AG04449 (cell line): ENCODE data around the gene CWC22.
"Not testable (repeated sequence)": the region's sequence is repeated elsewhere in the genome, so short reads cannot be mapped to it uniquely, and the experiment has no call there.

Experiments used
- CTCF ChIA-PET: fragments of 350-600 bp; formaldehyde crosslinking; extraction: SDS; loops from one replicate; lab custom pipeline; 2021; ENCODE audit warnings: antibody characterized with exemption; lab: Yijun Ruan, JAX
- POLR2A ChIA-PET: fragments of 400-600, 350-600 bp; formaldehyde crosslinking; extraction: SDS; loops from one replicate; lab custom pipeline; 2020; ENCODE audit warnings: antibody characterized with exemption, inconsistent platforms; lab: Yijun Ruan, JAX
- DNase-seq: peaks from one replicate; pipeline ENCODE4 v3.0.0-alpha.2; 2010; ENCODE audit warnings: low read depth, low spot score
- H3K4me3 ChIP-seq: 2 replicates; pipeline ENCODE4 v1.5.1; 2011; ENCODE audit warnings: low read depth, mild to moderate bottlenecking, control low read depth, low read length
- TF ChIP-seq, protein P1 (sequence below): IDR thresholded peaks from one replicate; pipeline ENCODE4 v1.5.1; 2011; ENCODE audit warnings: mild to moderate bottlenecking, moderate library complexity, low read length, control low read depth, inconsistent platforms; ENCODE audit not compliant: insufficient read depth; ENCODE audit errors: missing control alignments

CWC22 gene

GRCh38 chr2:180006231-180006630 lies 866 bp downstream of the CWC22 start:
- POLR2A ChIA-PET, result no interaction called here
- peak overlapping the region; percentile 95 for H3K4me3 ChIP-seq
- TF ChIP-seq, protein P1, sequence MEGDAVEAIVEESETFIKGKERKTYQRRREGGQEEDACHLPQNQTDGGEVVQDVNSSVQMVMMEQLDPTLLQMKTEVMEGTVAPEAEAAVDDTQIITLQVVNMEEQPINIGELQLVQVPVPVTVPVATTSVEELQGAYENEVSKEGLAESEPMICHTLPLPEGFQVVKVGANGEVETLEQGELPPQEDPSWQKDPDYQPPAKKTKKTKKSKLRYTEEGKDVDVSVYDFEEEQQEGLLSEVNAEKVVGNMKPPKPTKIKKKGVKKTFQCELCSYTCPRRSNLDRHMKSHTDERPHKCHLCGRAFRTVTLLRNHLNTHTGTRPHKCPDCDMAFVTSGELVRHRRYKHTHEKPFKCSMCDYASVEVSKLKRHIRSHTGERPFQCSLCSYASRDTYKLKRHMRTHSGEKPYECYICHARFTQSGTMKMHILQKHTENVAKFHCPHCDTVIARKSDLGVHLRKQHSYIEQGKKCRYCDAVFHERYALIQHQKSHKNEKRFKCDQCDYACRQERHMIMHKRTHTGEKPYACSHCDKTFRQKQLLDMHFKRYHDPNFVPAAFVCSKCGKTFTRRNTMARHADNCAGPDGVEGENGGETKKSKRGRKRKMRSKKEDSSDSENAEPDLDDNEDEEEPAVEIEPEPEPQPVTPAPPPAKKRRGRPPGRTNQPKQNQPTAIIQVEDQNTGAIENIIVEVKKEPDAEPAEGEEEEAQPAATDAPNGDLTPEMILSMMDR, result no peak
- DNase-seq, result no peak
- CTCF ChIA-PET, result interaction anchor here (0.6 kb wide), 1 partner anchor 9 kb away, joined by 3 read pairs; no protein-coding TSS in a partner anchor

DNA sequence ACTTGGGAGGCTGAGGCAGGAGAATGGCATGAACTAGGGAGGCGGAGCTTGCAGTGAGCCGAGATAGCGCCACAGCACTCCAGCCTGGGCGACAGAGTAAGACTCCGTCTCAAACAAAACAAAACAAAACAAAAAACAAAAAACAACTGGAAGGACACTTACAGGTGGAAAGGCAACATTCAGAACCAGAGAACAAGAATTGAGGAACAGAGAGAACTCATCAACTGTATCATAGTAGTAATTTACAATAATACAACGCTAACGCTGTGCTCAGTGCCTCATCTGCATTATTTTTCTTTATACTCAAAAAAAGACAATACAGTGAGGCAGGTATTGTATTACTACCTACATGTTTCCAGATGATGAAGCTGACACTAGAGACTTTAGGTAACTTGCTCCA lies 1.6 kb downstream of the CWC22 start:
- DNase-seq, POLR2A ChIA-PET, CTCF ChIA-PET, H3K4me3 ChIP-seq: not testable (repeated sequence)

DNA sequence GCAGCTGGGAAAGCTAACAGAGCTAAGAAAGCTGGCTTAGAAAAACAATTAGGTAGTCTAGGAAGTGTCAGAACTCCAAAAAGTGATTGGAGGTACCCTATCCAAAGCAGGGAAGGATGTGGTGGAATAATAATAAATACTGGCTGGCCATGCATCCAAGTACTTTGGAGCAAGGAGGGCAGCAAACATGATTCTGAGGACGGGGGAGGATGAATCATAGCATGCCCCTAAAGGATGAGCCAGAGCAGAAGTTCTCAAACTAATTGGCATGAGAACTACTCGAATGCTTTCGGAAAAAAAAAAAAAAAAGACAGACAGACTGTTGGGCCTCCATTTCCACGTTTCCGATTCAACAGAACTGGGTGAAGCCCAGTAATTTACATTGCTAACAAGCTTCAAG lies 2.4 kb downstream of the CWC22 start:
- H3K4me3 ChIP-seq, result no peak overlapping the region
- CTCF ChIA-PET, result no interaction called here
- POLR2A ChIA-PET, result interaction anchor here (0.7 kb wide), 1 partner anchor 46 kb away, joined by 3 read pairs; no protein-coding TSS in a partner anchor
- TF ChIP-seq, protein P1, result no peak
- no peak for DNase-seq

- TF ChIP-seq, protein P1, result no peak
- ChIA-PET CTCF (interaction anchor here (1.2 to 2.8 kb wide), 3 partner anchors 28 to 85 kb away, joined by 3 to 7 read pairs (median 4); no protein-coding TSS in a partner anchor), POLR2A (no interaction called here)
- H3K4me3 ChIP-seq, result no peak overlapping the region
- DNase-seq, result no peak
Observed at GRCh38 chr2:180003559-180003958, 3.5 kb downstream of the CWC22 start.

- ChIA-PET POLR2A (no interaction called here), CTCF (interaction anchor here (1.2 to 2.8 kb wide), 4 partner anchors 12 to 84 kb away, joined by 3 to 7 read pairs (median 5); no protein-coding TSS in a partner anchor)
- H3K4me3 ChIP-seq, result no peak overlapping the region
- no peak for DNase-seq
- TF ChIP-seq, protein P1, result no peak
Observed at GRCh38 chr2:180003073-180003472, 4.0 kb downstream of the CWC22 start.

- TF ChIP-seq, protein P1, result no peak
- no peak overlapping the region for H3K4me3 ChIP-seq
- ChIA-PET CTCF (interaction anchor here (0.8 to 2.8 kb wide), 8 partner anchors 9 to 83 kb away, joined by 3 to 8 read pairs (median 4); no protein-coding TSS in a partner anchor), POLR2A (no interaction called here)
- no peak for DNase-seq
Observed at GRCh38 chr2:180002198-180002770, 4.8 kb downstream of the CWC22 start.
